Activated naive CD4-positive, alpha-beta T cell treated with anti-CD3 and anti-CD28 coated beads, Interleukin-2, amount 10 ng/mL, durations not matched to agents 7 days and 5 days (primary cell): Measurements from ENCODE around the gene MGAT5.

Experiments used
- CTCF ChIA-PET: fragments of 350-600 bp; sonication (Branson Sonifier 250); formaldehyde crosslinking; loops from one replicate; lab custom pipeline; 2021; ENCODE audit warnings: antibody characterized with exemption; lab: Charles Lee
- DNase-seq: peaks from one replicate; pipeline ENCODE4 v3.0.0-alpha.2; 2020
- H3K27ac Mint-ChIP-seq: one replicate; pipeline ENCODE4 v1.8.0; 2021; ENCODE audit warnings: mild to moderate bottlenecking, moderate library complexity, mixed read lengths
- H3K27me3 Mint-ChIP-seq: one replicate; pipeline ENCODE4 v1.8.0; 2021; ENCODE audit warnings: mild to moderate bottlenecking, mixed read lengths
- H3K36me3 Mint-ChIP-seq: one replicate; pipeline ENCODE4 v1.8.0; 2021; ENCODE audit warnings: mixed read lengths
- H3K4me1 Mint-ChIP-seq: one replicate; pipeline ENCODE4 v1.8.0; 2021; ENCODE audit warnings: mixed read lengths
- H3K4me3 Mint-ChIP-seq: one replicate; pipeline ENCODE4 v1.8.0; 2021; ENCODE audit warnings: mild to moderate bottlenecking, moderate library complexity, mixed read lengths
- H3K9me3 Mint-ChIP-seq: one replicate; pipeline ENCODE4 v1.8.0; 2021; ENCODE audit warnings: mixed read lengths

The MGAT5 gene

GRCh38 chr2:134372611-134373131 is 118.8 kb downstream of the MGAT5 start:
- Mint-ChIP-seq H3K27me3 (no peaks in the 10 kb centered on the region), H3K4me1 (peaks cover 10% of the 10 kb centered on the region), H3K9me3 (no peaks in the 10 kb centered on the region), H3K36me3 (peaks cover 7% of the 10 kb centered on the region), H3K4me3 (no peak overlapping the region), H3K27ac (no peak overlapping the region)
- DNase-seq = no peak
- CTCF ChIA-PET = no interaction called here

- CTCF ChIA-PET = interaction anchor here (2.0 kb wide), 1 partner anchor 131 kb away, joined by 5 read pairs; no protein-coding TSS in a partner anchor
- no peak for DNase-seq
- H3K4me1 Mint-ChIP-seq = no peaks in the 10 kb centered on the region
- H3K36me3 Mint-ChIP-seq = peaks cover 12% of the 10 kb centered on the region
- H3K9me3 Mint-ChIP-seq = no peaks in the 10 kb centered on the region
- H3K4me3 Mint-ChIP-seq = no peak overlapping the region
- no peaks in the 10 kb centered on the region for H3K27me3 Mint-ChIP-seq
- H3K27ac Mint-ChIP-seq = no peak overlapping the region
Observed at GRCh38 chr2:134375935-134376334, 122.1 kb downstream of the MGAT5 start.

GRCh38 chr2:134377730-134378129 is 123.9 kb downstream of the MGAT5 start:
- DNase-seq = no peak
- Mint-ChIP-seq H3K27ac (no peak overlapping the region), H3K4me3 (no peak overlapping the region), H3K27me3 (no peaks in the 10 kb centered on the region), H3K36me3 (peaks cover 12% of the 10 kb centered on the region), H3K4me1 (no peaks in the 10 kb centered on the region), H3K9me3 (no peaks in the 10 kb centered on the region)
- CTCF ChIA-PET = no interaction called here

GRCh38 chr2:134379293-134379692 is 125.4 kb downstream of the MGAT5 start:
- Mint-ChIP-seq H3K4me1 (no peaks in the 10 kb centered on the region), H3K36me3 (peaks cover 12% of the 10 kb centered on the region), H3K4me3 (no peak overlapping the region), H3K27me3 (no peaks in the 10 kb centered on the region), H3K9me3 (no peaks in the 10 kb centered on the region), H3K27ac (no peak overlapping the region)
- CTCF ChIA-PET = interaction anchor here (1.1 kb wide), 1 partner anchor 23 kb away, joined by 3 read pairs; no protein-coding TSS in a partner anchor
- DNase-seq = no peak

- Mint-ChIP-seq H3K27ac (no peak overlapping the region), H3K4me3 (no peak overlapping the region), H3K27me3 (no peaks in the 10 kb centered on the region), H3K4me1 (no peaks in the 10 kb centered on the region), H3K9me3 (no peaks in the 10 kb centered on the region), H3K36me3 (peaks cover 12% of the 10 kb centered on the region)
- DNase-seq = no peak
- CTCF ChIA-PET = no interaction called here
Observed at GRCh38 chr2:134379722-134380121, 125.8 kb downstream of the MGAT5 start.

GRCh38 chr2:134381141-134381540 is 127.3 kb downstream of the MGAT5 start:
- Mint-ChIP-seq H3K27ac (no peak overlapping the region), H3K9me3 (no peaks in the 10 kb centered on the region), H3K4me1 (no peaks in the 10 kb centered on the region), H3K4me3 (no peak overlapping the region), H3K36me3 (peaks cover 14% of the 10 kb centered on the region), H3K27me3 (no peaks in the 10 kb centered on the region)
- DNase-seq = no peak
- CTCF ChIA-PET = no interaction called here

- DNase-seq = no peak
- no peaks in the 10 kb centered on the region for H3K27me3 Mint-ChIP-seq
- H3K9me3 Mint-ChIP-seq = no peaks in the 10 kb centered on the region
- H3K4me3 Mint-ChIP-seq = no peak overlapping the region
- peaks cover 10% of the 10 kb centered on the region for H3K36me3 Mint-ChIP-seq
- CTCF ChIA-PET = no interaction called here
- H3K4me1 Mint-ChIP-seq = no peaks in the 10 kb centered on the region
- H3K27ac Mint-ChIP-seq = no peak overlapping the region
Observed at GRCh38 chr2:134384131-134384530, 130.3 kb downstream of the MGAT5 start.

- CTCF ChIA-PET = no interaction called here
- Mint-ChIP-seq H3K4me1 (no peaks in the 10 kb centered on the region), H3K9me3 (no peaks in the 10 kb centered on the region), H3K4me3 (no peak overlapping the region), H3K36me3 (peaks cover 7% of the 10 kb centered on the region), H3K27ac (no peak overlapping the region), H3K27me3 (no peaks in the 10 kb centered on the region)
- no peak for DNase-seq
Observed at GRCh38 chr2:134385195-134385594, 131.3 kb downstream of the MGAT5 start.

GRCh38 chr2:134386310-134386709 is 132.4 kb downstream of the MGAT5 start:
- Mint-ChIP-seq H3K9me3 (no peaks in the 10 kb centered on the region), H3K4me1 (peaks cover 5% of the 10 kb centered on the region), H3K27ac (no peak overlapping the region), H3K27me3 (no peaks in the 10 kb centered on the region), H3K36me3 (peaks cover 12% of the 10 kb centered on the region), H3K4me3 (no peak overlapping the region)
- CTCF ChIA-PET = interaction anchor here (1.1 kb wide), 1 partner anchor 138 kb away, joined by 3 read pairs; no protein-coding TSS in a partner anchor
- no peak for DNase-seq

- no peak for DNase-seq
- no peaks in the 10 kb centered on the region for H3K27me3 Mint-ChIP-seq
- no peak overlapping the region for H3K27ac Mint-ChIP-seq
- peaks cover 12% of the 10 kb centered on the region for H3K36me3 Mint-ChIP-seq
- H3K4me3 Mint-ChIP-seq = no peak overlapping the region
- peaks cover 13% of the 10 kb centered on the region for H3K4me1 Mint-ChIP-seq
- no peaks in the 10 kb centered on the region for H3K9me3 Mint-ChIP-seq
- CTCF ChIA-PET = interaction anchor here (0.6 to 2.2 kb wide), 2 partner anchors 9 to 252 kb away, joined by 3 to 8 read pairs; no protein-coding TSS in a partner anchor
Observed at GRCh38 chr2:134389381-134389780, 135.5 kb downstream of the MGAT5 start.

GRCh38 chr2:134391751-134392160 is 137.9 kb downstream of the MGAT5 start:
- no peak for DNase-seq
- H3K36me3 Mint-ChIP-seq = peaks cover 8% of the 10 kb centered on the region
- no peaks in the 10 kb centered on the region for H3K27me3 Mint-ChIP-seq
- CTCF ChIA-PET = interaction anchor here (0.7 to 1.6 kb wide), 2 partner anchors 20 to 261 kb away, joined by 3 to 8 read pairs; no protein-coding TSS in a partner anchor
- peaks cover 13% of the 10 kb centered on the region for H3K4me1 Mint-ChIP-seq
- H3K27ac Mint-ChIP-seq = no peak overlapping the region
- no peaks in the 10 kb centered on the region for H3K9me3 Mint-ChIP-seq
- no peak overlapping the region for H3K4me3 Mint-ChIP-seq

- CTCF ChIA-PET = interaction anchor here (0.7 to 1.6 kb wide), 2 partner anchors 19 to 262 kb away, joined by 3 to 8 read pairs; no protein-coding TSS in a partner anchor
- DNase-seq = no peak
- Mint-ChIP-seq H3K9me3 (no peaks in the 10 kb centered on the region), H3K4me1 (peaks cover 13% of the 10 kb centered on the region), H3K4me3 (no peak overlapping the region), H3K27ac (no peak overlapping the region), H3K36me3 (peaks cover 6% of the 10 kb centered on the region), H3K27me3 (no peaks in the 10 kb centered on the region)
Observed at GRCh38 chr2:134392442-134393074, 138.7 kb downstream of the MGAT5 start.

- no peak overlapping the region for H3K4me3 Mint-ChIP-seq
- CTCF ChIA-PET = interaction anchor here (0.7 to 1.6 kb wide), 2 partner anchors 18 to 19 kb away, joined by 3 to 8 read pairs; no protein-coding TSS in a partner anchor
- H3K9me3 Mint-ChIP-seq = no peaks in the 10 kb centered on the region
- H3K27me3 Mint-ChIP-seq = no peaks in the 10 kb centered on the region
- peaks cover 5% of the 10 kb centered on the region for H3K36me3 Mint-ChIP-seq
- DNase-seq = no peak
- H3K27ac Mint-ChIP-seq = no peak overlapping the region
- H3K4me1 Mint-ChIP-seq = peaks cover 13% of the 10 kb centered on the region
Observed at GRCh38 chr2:134393075-134393461, 139.2 kb downstream of the MGAT5 start.

GRCh38 chr2:134395779-134396178 is 141.9 kb downstream of the MGAT5 start:
- DNase-seq = no peak
- H3K27ac Mint-ChIP-seq = no peak overlapping the region
- H3K36me3 Mint-ChIP-seq = peaks cover 4% of the 10 kb centered on the region
- CTCF ChIA-PET = no interaction called here
- H3K4me3 Mint-ChIP-seq = no peak overlapping the region
- H3K4me1 Mint-ChIP-seq = peaks cover 13% of the 10 kb centered on the region
- H3K9me3 Mint-ChIP-seq = no peaks in the 10 kb centered on the region
- H3K27me3 Mint-ChIP-seq = no peaks in the 10 kb centered on the region

GRCh38 chr2:134396493-134396892 is 142.6 kb downstream of the MGAT5 start:
- Mint-ChIP-seq H3K4me1 (peaks cover 6% of the 10 kb centered on the region), H3K27ac (no peak overlapping the region), H3K36me3 (no peaks in the 10 kb centered on the region), H3K4me3 (no peak overlapping the region), H3K27me3 (no peaks in the 10 kb centered on the region), H3K9me3 (no peaks in the 10 kb centered on the region)
- CTCF ChIA-PET = no interaction called here
- no peak for DNase-seq
